Measurements from ENCODE around the gene KLHDC4.

Gene KLHDC4

DNA sequence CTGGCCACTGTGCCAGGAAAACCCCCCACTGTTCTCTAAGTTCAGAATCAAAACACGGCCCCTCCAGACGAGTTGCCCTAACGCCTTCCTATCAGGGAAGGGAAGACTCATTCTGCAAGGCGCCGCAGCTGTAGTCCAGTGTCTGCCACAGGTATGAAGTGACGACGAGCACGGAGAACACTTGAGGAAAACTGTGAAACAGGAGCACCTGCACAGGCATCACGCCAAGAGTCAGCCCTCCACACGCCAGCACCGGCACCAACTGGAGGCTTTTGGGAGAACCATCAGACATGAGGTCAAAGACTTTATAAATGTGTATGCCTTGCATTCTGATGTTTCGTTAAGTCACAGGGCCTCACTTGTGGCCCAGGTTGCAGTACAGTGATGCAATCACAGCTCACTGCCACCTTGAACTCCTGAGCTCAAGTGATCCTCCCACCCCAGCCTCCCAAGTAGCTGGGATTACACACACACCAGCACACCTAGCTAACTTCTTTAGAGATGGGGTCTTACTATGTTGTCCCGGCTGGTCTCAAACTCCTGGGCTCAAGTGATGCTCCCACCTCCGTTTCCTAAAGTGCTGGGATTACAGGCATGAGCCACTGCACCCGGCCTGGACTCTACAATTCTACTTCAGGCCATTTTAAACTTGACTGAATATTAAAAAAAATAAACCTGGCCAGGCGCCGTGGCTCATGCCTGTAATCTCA lies 22.9 kb downstream of the KLHDC4 start:
- Histone ChIP-seq H3K79me2 (ENCODE audit: low read length) (no peaks in the 10 kb centered on the region), H3K27me3 (replicated peaks; ENCODE audit: insufficient read depth, low read length) (no peaks in the 10 kb centered on the region), H3F3A (ENCODE audit: insufficient read depth, low read length) (no peaks in the 10 kb centered on the region), H4K20me1 (ENCODE audit: insufficient read depth, low read length) (no peaks in the 10 kb centered on the region), H3K9me3 (replicated peaks; ENCODE audit: insufficient read depth, low read length) (no peaks in the 10 kb centered on the region), H3K36me3 (replicated peaks; ENCODE audit: insufficient read depth, low read length) (no peaks in the 10 kb centered on the region), H3K27ac (ENCODE audit: low read length) (no peak overlapping the region), H3K9ac (ENCODE audit: low read length) (no peak overlapping the region), H2AFZ (ENCODE audit: low read length) (no peak overlapping the region), H3K4me3 (ENCODE audit: low read length) (no peak overlapping the region), H3K4me2 (ENCODE audit: low read depth, low read length) (no peak overlapping the region), H3K4me1 (ENCODE audit: low read length) (no peaks in the 10 kb centered on the region), H3K9me2 (replicated peaks; ENCODE audit: insufficient read depth, low read length) (no peaks in the 10 kb centered on the region)
- DNase-seq: no peak
- TF ChIP-seq CTCF (IDR thresholded peaks at IDR 0.05; ENCODE audit: low read length) (no peak), EZH2phosphoT487 (IDR thresholded peaks at IDR 0.05; ENCODE audit: low read length) (no peak), EZH2 (optimal IDR thresholded peaks at IDR 0.05; ENCODE audit: low read depth, low read length) (no peak)

DNA sequence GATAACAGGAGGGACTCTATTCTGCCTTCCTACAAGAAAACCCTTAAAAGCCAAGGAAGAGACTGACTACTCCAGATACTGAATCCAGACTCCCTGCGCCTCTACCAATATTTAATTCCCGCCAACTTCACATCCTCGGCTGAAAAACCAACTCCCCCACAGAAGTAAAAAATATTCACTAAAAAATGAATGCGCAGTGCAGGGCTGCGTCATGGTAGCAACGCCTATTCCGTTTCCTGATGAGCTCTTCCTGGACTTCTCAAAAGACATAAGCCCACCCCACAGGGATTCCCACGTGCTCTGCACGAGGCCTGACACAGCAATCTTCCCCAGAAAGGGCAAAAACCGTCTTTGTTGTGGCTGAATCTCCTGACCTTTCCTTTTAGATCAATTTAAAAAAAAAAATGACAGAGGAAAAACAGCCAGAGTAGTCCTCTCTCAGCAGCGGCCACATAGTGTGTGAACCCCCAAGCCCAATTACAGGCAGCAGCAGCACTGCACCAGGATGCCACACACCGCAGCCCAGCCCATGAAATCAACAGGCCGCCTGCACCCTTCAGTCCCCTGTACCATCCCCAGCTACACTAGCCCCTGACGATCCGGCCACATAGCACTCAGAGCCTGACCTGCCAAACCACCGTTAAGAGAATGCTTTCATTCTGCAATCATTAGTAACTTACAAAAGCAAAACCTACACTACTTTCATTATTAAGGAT lies 23.9 kb downstream of the KLHDC4 start:
- no peaks in the 10 kb centered on the region for H3K79me2 ChIP-seq (ENCODE audit: low read length)
- no peaks in the 10 kb centered on the region for H3K9me2 ChIP-seq (replicated peaks; ENCODE audit: insufficient read depth, low read length)
- TF ChIP-seq CTCF (IDR thresholded peaks at IDR 0.05; ENCODE audit: low read length) (no peak), EZH2 (optimal IDR thresholded peaks at IDR 0.05; ENCODE audit: low read depth, low read length) (no peak), EZH2phosphoT487 (IDR thresholded peaks at IDR 0.05; ENCODE audit: low read length) (no peak)
- H4K20me1 ChIP-seq (ENCODE audit: insufficient read depth, low read length): no peaks in the 10 kb centered on the region
- no peak overlapping the region for H3K4me2 ChIP-seq (ENCODE audit: low read depth, low read length)
- no peak overlapping the region for H2AFZ ChIP-seq (ENCODE audit: low read length)
- DNase-seq: no peak
- H3F3A ChIP-seq (ENCODE audit: insufficient read depth, low read length): no peaks in the 10 kb centered on the region
- no peak overlapping the region for H3K4me3 ChIP-seq (ENCODE audit: low read length)
- no peak overlapping the region for H3K27ac ChIP-seq (ENCODE audit: low read length)
- H3K36me3 ChIP-seq (replicated peaks; ENCODE audit: insufficient read depth, low read length): no peaks in the 10 kb centered on the region
- no peaks in the 10 kb centered on the region for H3K27me3 ChIP-seq (replicated peaks; ENCODE audit: insufficient read depth, low read length)
- H3K9me3 ChIP-seq (replicated peaks; ENCODE audit: insufficient read depth, low read length): no peaks in the 10 kb centered on the region
- no peaks in the 10 kb centered on the region for H3K4me1 ChIP-seq (ENCODE audit: low read length)
- H3K9ac ChIP-seq (ENCODE audit: low read length): no peak overlapping the region

DNA sequence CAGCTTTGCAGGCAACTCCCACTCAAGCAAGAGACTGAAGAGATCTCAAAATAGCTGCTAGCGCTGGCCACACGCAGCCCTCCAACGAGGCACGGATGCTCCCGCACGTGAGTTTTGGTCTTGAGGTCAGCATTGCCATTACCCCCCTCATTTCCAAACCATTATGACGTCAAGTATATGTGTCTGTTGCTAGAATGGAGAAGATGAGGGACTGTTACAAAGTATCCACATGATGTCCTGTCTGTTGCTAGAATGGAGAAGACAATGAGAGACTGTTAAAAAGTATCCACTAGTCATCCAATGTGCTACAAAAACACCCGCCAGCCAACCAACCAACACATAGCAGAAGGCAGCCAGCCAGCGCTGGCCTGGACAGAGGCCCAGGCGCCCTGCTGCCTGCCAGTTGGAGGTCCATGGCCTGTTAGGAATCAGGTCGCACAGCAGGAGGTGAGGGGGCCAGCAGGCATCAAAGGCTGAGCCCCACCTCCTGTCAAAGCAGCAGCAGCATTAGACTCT lies 24.8 kb downstream of the KLHDC4 start:
- Histone ChIP-seq H3K27ac (ENCODE audit: low read length) (no peak overlapping the region), H3K79me2 (ENCODE audit: low read length) (no peaks in the 10 kb centered on the region), H2AFZ (ENCODE audit: low read length) (no peak overlapping the region), H3K4me1 (ENCODE audit: low read length) (no peaks in the 10 kb centered on the region), H3K27me3 (replicated peaks; ENCODE audit: insufficient read depth, low read length) (no peaks in the 10 kb centered on the region), H4K20me1 (ENCODE audit: insufficient read depth, low read length) (no peaks in the 10 kb centered on the region), H3K4me2 (ENCODE audit: low read depth, low read length) (no peak overlapping the region), H3K9me2 (replicated peaks; ENCODE audit: insufficient read depth, low read length) (no peaks in the 10 kb centered on the region), H3K9me3 (replicated peaks; ENCODE audit: insufficient read depth, low read length) (no peaks in the 10 kb centered on the region), H3F3A (ENCODE audit: insufficient read depth, low read length) (no peaks in the 10 kb centered on the region), H3K4me3 (ENCODE audit: low read length) (no peak overlapping the region), H3K9ac (ENCODE audit: low read length) (no peak overlapping the region), H3K36me3 (replicated peaks; ENCODE audit: insufficient read depth, low read length) (no peaks in the 10 kb centered on the region)
- no peak for DNase-seq
- TF ChIP-seq EZH2phosphoT487 (IDR thresholded peaks at IDR 0.05; ENCODE audit: low read length): no peak
- no peak for TF ChIP-seq CTCF (IDR thresholded peaks at IDR 0.05; ENCODE audit: low read length)
- no peak for TF ChIP-seq EZH2 (optimal IDR thresholded peaks at IDR 0.05; ENCODE audit: low read depth, low read length)

Measured in MM.1S (cell line).